G401 (cell line): ENCODE results near the gene KTN1. TPM values are rescaled to one million over a fixed set of nuclear protein-coding genes. Genes with fewer than 3 reads are reported as not detected.

ENCODE experiments used
- DNase-seq: peaks from one replicate; pipeline ENCODE4 v3.0.0-alpha.2; 2015; ENCODE audit warnings: low spot score
- in situ Hi-C: cut with HindIII; loops from 2 replicates; pipeline ENCODE4 v1.10.0; 2016; ENCODE audit warnings: low sequenced_read_pairs, mixed read lengths
- total RNA-seq: library from RNA; depleted of rRNA; stranded (reverse); fragments of >200 nt; shearing (Covaris generic); gene quantifications from 2 replicates; pipeline ENCODE4 v1.2.3, GENCODE V29; 2014

KTN1 gene
- total RNA-seq, 1 experiment from 2014 or later, result 132 TPM

GRCh38 chr14:55568618-55569017 is 11.4 kb upstream of the KTN1 start:
- in situ Hi-C loops, result no loop called here
- no peak for DNase-seq

GRCh38 chr14:55571125-55571889 is 8.7 kb upstream of the KTN1 start:
- in situ Hi-C loops, result no loop called here
- DNase-seq, result no peak

- DNase-seq, result no peak
- in situ Hi-C loops, result no loop called here
Observed at GRCh38 chr14:55572578-55572977, 7.4 kb upstream of the KTN1 start.

DNA sequence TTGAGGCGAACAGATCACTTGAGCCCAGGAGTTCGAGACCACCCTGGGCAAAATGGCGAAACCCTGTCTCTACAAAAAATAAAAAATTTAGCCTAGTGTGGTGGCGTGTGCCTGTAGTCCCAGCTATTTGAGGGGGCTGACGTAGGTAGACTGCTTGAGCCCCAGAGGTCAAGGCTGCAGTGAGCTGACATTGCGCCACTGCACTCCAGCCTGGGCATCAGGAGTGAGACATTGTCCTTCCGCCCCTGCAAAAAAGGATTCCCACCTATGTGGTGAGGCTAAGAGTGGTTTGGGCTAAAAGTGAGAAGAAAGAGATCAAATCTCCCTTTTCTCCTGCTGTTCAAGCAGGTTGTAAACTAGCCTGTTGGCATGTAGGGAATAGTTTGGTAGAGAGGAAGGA is 5.0 kb upstream of the KTN1 start:
- no peak for DNase-seq
- in situ Hi-C loops, result no loop called here

DNA sequence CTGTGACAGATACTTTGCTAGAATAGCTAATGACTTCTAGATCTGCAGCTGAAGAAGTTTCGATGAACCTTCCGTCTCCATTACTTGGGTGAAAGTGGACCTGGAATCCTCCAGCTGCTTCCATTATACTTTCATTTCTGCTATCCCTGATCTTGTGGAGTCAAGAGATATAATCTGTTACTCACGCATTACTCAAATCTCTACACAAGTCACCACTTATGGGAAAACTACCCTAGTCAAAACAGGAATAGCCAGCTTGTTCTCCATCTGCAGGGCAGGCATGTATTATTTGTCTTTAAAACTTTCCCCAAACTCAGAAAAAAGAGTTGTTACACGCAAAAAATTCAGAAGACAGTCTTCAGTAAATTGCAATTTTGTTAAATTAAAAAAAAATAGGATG is 2.8 kb upstream of the KTN1 start:
- DNase-seq, result no peak
- in situ Hi-C loops, result no loop called here

DNA sequence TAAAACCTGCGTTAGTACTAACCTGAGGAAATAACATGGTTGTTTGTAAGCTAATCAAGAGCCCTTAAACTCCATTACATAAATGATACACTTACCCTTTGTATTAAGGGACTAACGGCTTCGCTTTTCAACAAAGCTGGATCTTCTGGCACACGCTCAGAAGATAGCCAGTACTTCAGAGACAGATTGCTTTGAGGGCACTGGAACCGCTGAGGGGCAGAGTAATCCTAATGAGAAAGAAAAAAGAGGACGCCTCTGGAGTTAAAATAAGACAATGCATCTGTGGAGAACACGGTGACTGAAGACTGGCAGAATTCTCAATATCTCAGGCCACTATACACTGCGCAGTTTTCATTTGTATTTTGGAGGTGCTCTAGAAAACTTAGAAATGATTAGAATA is 1.5 kb upstream of the KTN1 start:
- in situ Hi-C loops, result no loop called here

DNA sequence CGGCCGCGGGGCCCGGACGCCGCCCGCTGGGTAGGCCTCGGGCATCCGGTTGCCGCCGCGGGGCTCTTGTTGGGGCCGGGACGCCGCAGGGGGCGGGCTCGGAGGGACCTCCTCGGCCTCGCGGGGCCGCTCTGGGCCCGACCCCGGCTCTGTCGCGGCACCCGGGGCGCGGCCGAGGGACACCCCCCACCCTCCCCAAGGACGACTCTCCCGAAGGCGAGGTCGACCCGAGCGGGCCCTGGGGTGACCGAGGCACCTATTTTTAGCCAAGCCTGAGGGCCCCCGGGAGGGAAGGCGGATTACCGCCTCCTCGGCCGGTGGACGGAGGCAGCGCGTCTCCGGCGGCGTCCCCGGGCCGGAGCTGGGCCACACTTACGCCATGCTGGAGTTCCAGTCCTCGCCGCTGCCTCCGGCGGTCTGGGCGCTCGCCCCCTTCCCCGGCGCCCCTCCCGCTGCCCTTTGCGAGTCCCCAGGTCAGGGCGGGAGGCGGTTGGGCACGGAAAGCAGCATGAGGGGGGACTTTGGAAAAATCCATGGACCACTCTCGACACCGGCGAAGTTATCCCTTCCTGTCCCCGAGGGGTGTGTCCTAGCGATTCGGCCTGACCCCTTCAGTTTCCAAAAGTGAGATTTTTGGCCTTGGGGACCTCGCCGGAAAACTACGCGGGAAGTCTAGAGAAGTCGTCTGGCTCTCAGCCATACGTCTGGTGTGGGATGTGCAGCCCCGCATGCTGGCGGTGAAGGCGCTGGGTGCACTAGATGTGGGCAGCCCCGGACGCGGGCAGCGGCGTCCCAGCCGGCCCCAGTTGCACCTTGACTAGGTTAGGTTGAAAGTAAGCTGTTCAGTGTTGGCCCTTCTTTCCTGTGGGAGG is 699 bp downstream of the KTN1 start:
- in situ Hi-C loops, result no loop called here
- peak; percentile 39 for DNase-seq

More for the DNA sequence above, 1.5 kb upstream of the KTN1 start:
- DNase-seq, result peak; percentile 66

DNA sequence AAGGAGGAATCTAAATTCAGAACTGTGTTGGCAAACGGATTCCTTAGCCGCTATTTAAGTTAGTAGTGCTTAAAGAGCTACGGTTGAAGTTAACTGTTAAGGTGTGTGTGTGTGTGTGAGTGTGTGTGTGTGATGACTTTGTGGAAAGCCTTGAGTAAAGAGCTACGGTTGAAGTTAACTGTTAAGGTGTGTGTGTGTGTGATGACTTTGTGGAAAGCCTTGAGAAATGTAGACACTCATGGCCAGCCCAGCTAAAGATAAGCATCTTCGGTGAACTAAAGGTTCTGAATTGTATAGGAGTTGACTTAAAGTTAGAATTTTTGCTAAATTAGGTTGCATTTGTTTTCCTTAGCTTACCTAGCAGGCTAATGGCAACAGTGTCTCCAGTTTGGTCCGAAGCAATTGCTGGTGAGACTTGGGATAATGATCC is 1.4 kb downstream of the KTN1 start:
- in situ Hi-C loops, result no loop called here
- no peak for DNase-seq

GRCh38 chr14:55582746-55583145 is 2.7 kb downstream of the KTN1 start:
- in situ Hi-C loops, result no loop called here
- DNase-seq, result no peak

DNA sequence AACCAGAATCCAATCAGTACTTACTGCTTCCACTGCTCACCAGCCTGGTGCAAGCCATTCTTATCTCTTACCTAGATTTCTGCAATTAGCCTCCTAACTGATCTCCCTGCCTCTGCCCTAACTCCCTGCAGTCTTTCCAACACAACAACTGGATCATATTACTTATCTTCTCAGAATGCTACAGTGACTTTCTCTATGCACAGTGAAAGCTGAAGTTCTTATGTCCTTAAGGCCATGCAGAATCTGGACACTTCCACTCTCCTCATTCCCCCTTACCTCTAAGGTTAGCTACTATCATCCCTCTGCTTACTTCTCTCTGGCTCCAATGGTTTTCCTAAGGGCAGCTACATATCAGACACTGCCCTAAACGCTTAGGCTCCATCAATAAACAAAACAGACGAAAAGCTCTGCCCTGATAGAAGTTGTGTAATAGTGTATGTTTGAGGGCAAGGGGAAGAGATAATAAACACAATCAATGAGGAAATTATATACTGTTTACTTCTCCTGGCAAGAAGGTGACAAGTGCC is 4.0 kb downstream of the KTN1 start:
- DNase-seq, result no peak
- in situ Hi-C loops, result no loop called here

DNA sequence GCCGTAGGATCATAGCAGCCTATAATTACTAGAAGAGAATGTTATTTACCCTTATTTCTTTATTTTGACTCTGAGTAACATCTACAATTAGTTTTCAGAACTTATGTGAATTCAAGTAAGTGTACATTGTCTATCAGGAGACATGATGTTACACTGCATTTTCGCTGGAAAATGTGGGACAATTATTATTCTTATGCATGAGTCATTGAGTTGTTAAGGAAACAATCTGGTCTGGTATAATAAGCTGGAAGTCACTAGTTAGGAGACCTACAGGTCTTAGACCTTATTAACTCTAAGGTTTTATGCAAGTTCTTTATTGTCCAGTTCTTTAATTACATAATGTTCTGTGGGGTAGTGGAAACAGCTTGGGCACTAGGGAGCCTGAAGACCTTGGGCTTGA is 5.8 kb downstream of the KTN1 start:
- DNase-seq, result no peak
- in situ Hi-C loops, result no loop called here

DNA sequence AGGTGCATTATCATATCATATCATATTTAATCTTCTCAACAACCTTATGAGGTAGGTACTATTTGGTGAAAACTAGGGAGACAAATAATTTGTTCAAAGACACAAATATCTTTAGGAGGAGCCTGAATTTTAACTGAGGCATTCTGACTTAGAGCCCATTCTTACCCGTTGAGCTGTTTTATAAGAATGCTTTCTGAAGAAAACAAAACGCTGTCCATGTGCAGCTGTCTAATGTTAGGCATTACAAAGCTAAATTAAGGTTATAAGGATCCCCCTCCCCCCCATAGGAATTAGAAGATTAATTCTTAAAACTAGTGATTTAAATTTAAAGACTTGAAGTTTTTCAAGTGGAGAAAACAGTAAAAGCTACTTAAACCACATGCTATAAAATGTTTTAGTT is 6.4 kb downstream of the KTN1 start:
- in situ Hi-C loops, result no loop called here
- DNase-seq, result no peak

DNA sequence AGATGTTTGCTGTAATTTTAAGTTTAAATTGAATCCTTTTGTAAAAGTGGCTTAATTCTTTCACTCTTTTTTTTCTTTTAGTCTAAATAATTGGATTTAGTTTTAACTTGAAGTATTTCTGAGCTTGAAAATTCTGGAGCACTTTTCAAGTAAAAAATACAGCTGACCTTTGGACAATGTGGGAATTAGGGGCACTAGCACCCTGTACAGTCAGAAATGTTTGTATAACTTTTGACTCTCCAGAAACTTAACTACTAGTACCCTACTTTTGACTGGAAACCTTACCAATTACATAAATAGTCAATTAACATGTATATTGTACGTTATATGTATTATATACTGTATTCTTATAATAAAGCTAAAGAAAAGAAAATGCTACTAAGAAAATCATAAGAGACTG is 7.8 kb downstream of the KTN1 start:
- in situ Hi-C loops, result no loop called here
- DNase-seq, result no peak

DNA sequence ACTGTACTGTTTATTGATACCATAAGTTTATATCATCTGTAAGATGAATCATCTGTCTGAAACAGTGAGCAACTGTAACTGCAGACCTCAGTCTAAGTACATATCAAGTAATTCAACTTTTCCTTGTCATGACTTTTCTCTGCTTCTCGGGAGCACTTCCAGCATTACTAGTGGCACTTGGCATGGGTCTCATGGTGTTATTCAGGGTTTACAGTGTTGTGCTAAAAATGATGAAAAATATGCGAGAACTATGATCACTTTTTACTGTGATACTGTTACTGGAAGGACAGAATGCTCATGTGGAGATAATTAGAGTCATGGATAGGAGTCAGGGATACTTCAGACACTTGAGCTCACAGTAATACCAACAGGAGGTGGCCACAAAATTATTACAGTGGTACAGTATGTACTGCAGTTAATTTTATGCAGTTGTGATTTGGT is 8.3 kb downstream of the KTN1 start:
- DNase-seq, result no peak
- in situ Hi-C loops, result no loop called here

- no peak for DNase-seq
- in situ Hi-C loops, result no loop called here
Observed at GRCh38 chr14:55589171-55589570, 9.2 kb downstream of the KTN1 start.

DNA sequence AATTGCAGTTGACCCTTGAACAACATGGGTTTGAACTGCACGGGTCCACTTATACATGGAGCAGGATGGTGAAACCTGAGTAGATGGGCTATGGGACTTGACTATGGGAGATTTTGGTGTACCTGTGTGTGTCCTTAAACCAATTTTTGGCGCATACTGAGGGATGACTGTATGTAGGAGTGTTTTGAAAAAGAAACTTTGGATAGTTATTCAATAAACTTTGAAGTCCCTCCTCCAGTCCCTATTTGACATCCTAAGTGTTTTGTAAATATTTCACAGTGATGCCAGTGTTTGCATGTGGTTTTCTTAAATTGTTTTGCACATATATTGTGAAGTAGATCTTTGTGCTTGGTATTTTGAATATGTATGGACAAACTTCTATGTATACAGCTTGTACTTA is 12.4 kb downstream of the KTN1 start:
- DNase-seq, result no peak
- in situ Hi-C loops, result no loop called here

- in situ Hi-C loops, result no loop called here
- no peak for DNase-seq
Observed at GRCh38 chr14:55593698-55594097, 13.7 kb downstream of the KTN1 start.

- no peak for DNase-seq
- in situ Hi-C loops, result no loop called here
Observed at GRCh38 chr14:55599250-55599879, 19.4 kb downstream of the KTN1 start.

DNA sequence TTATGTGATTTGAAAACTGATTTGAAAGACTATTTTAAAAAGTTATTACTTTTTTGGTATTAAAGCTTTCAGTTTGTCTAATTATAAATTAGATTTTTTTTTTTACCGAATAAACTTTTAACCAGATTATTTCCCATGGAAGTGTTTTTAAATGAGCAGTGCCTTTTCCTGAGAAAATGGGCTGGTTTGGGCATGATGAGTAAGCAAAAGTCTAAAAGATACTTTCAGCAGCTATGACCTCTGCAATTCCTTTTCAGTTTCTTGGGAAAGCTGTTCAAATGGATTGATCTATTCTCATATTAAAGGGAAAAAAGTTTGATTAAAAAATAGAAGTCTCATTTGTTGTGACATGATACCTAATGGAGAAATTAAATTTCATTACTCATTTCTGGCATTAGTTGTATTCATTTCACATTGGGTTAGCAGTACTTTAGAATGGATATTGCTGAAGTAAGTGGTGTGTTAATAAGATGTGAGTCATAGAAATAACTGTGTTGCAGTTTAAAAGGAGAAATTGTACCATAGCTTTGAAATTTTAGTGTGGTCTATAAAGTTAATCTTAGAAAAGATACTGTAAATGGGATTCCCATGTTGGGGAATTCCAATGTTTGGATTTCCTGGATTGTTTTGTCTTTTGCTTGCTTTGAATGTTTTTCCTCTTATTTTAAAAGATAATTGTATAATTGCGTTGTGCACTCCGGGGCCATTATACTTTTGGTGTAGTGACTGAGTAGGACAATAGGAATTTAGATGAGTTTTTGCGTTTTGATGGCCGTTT is 21.0 kb downstream of the KTN1 start:
- in situ Hi-C loops, result no loop called here
- no peak for DNase-seq
